ENCODE results near the gene SOX6. TPM values are rescaled to one million over a fixed set of nuclear protein-coding genes. Genes with fewer than 3 reads are reported as not detected.

SOX6 gene
- total RNA-seq, 6 experiments from 2014 or later: 3.3 to 16.1 (median 7.8) TPM

- H3K4me3 ChIP-seq: no peak overlapping the region
- ATAC-seq (no peak), DNase-seq (no peak)
- no peaks in the 10 kb centered on the region for H3K36me3 ChIP-seq
- no peaks in the 10 kb centered on the region for H3K4me1 ChIP-seq
- H3K27me3 ChIP-seq: no peaks in the 10 kb centered on the region
- no peak overlapping the region for H3K27ac ChIP-seq
- TF ChIP-seq POLR2A (IDR thresholded peaks at IDR 0.05): no peak
- no peak for TF ChIP-seq CTCF (IDR thresholded peaks at IDR 0.05)
- no peaks in the 10 kb centered on the region for H3K9me3 ChIP-seq
- intact Hi-C loops (cut with DNase I): no loop called here
Observed at GRCh38 chr11:16058671-16059070, 297.7 kb downstream of the SOX6 start.

GRCh38 chr11:16052750-16053149 is 303.6 kb downstream of the SOX6 start:
- Histone ChIP-seq H3K27me3 (no peaks in the 10 kb centered on the region), H3K27ac (no peak overlapping the region), H3K4me1 (no peaks in the 10 kb centered on the region), H3K9me3 (no peaks in the 10 kb centered on the region), H3K36me3 (no peaks in the 10 kb centered on the region), H3K4me3 (no peak overlapping the region)
- intact Hi-C loops (cut with DNase I): no loop called here
- no peak for DNase-seq
- no peak for ATAC-seq
- TF ChIP-seq CTCF (IDR thresholded peaks at IDR 0.05) (no peak), POLR2A (IDR thresholded peaks at IDR 0.05) (no peak)
- WGBS (ENCODE audit: insufficient coverage, low coverage, low lambda C conversion rate, missing lambda C conversion rate): 60% methylated on average over 1 of the region's 1 CpG

GRCh38 chr11:16049611-16050010 is 306.7 kb downstream of the SOX6 start:
- Histone ChIP-seq H3K27me3 (no peaks in the 10 kb centered on the region), H3K36me3 (peaks cover 0 to 3% (median 0%) of the 10 kb centered on the region in 4 donors), H3K9me3 (no peaks in the 10 kb centered on the region), H3K27ac (no peak overlapping the region), H3K4me3 (no peak overlapping the region), H3K4me1 (no peaks in the 10 kb centered on the region)
- DNase-seq (no peak), ATAC-seq (no peak)
- intact Hi-C loops (cut with DNase I): no loop called here
- WGBS (ENCODE audit: insufficient coverage, low coverage, low lambda C conversion rate, missing lambda C conversion rate): 82% methylated on average over 5 of the region's 5 CpGs
- no peak for TF ChIP-seq CTCF (IDR thresholded peaks at IDR 0.05)
- TF ChIP-seq POLR2A (IDR thresholded peaks at IDR 0.05): no peak

GRCh38 chr11:16047073-16047472 is 309.3 kb downstream of the SOX6 start:
- no peak for ATAC-seq
- H3K27ac ChIP-seq: no peak overlapping the region
- no peaks in the 10 kb centered on the region for H3K4me1 ChIP-seq
- H3K27me3 ChIP-seq: no peaks in the 10 kb centered on the region
- DNase-seq: no peak
- no peaks in the 10 kb centered on the region for H3K9me3 ChIP-seq
- H3K36me3 ChIP-seq: peaks cover 0 to 3% (median 0%) of the 10 kb centered on the region in 4 donors
- H3K4me3 ChIP-seq: no peak overlapping the region
- intact Hi-C loops (cut with DNase I): no loop called here
- no peak for TF ChIP-seq POLR2A (IDR thresholded peaks at IDR 0.05)
- no peak for TF ChIP-seq CTCF (IDR thresholded peaks at IDR 0.05)
- 65% methylated on average over 6 of the region's 6 CpGs for WGBS (ENCODE audit: insufficient coverage, low coverage, low lambda C conversion rate, missing lambda C conversion rate)

- intact Hi-C loops (cut with DNase I): no loop called here
Observed at GRCh38 chr11:16043617-16044016, 312.7 kb downstream of the SOX6 start.

More at GRCh38 chr11:16043617-16044016, 312.7 kb downstream of the SOX6 start:
- Histone ChIP-seq H3K4me3 (no peak overlapping the region), H3K9me3 (no peaks in the 10 kb centered on the region), H3K27ac (no peak overlapping the region), H3K27me3 (no peaks in the 10 kb centered on the region), H3K36me3 (peaks cover 0 to 3% (median 0%) of the 10 kb centered on the region in 4 donors), H3K4me1 (no peaks in the 10 kb centered on the region)
- DNase-seq: no peak
- WGBS (ENCODE audit: insufficient coverage, low coverage, low lambda C conversion rate, missing lambda C conversion rate): no CpG with 5 or more reads among the region's 2 CpGs
- TF ChIP-seq POLR2A (IDR thresholded peaks at IDR 0.05) (no peak), CTCF (IDR thresholded peaks at IDR 0.05) (no peak)
- no peak for ATAC-seq

Measured in right lobe of liver (tissue), 6 donors.